Measurements from ENCODE around the gene AGAP1.

Gene AGAP1

DNA sequence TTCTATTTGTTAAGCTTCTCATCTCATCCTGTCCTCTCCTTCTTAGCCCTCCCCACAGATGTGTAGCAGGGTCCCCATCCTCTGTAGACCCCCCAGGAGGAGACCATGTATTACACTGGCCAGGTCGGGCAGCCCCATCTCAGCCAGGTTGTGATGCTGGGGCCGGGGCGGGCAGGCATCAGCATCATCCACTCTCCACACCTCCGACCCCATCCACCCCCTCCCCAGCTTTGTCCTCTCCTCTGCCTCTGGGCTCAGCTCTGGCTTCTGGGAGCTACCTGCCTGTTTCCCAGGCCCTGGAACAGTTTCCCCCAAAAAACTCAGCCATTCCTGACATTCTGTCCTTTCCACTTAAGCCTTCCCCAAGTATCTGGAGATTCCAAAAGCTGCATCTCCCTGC is 625.2 kb downstream of the AGAP1 start:
- H3K4me3 ChIP-seq (ENCODE audit: low read length in 2 of 2): no peak overlapping the region
- H3K36me3 ChIP-seq (ENCODE audit: control insufficient read depth in 2 of 2, insufficient read depth in 2 of 2, low read length in 2 of 2): peaks cover 6 to 13% of the 10 kb centered on the region in 2 donors
- H3K27ac ChIP-seq (ENCODE audit: low read depth in 2 of 2, low read length in 2 of 2): no peak overlapping the region
- no peaks in the 10 kb centered on the region for H3K9me3 ChIP-seq (ENCODE audit: control insufficient read depth in 2 of 2, low read length in 2 of 2)
- H3K9ac ChIP-seq (ENCODE audit: low read depth in 1 of 2, low read length in 2 of 2): no peak overlapping the region
- H3K4me1 ChIP-seq (ENCODE audit: control insufficient read depth in 2 of 2, insufficient read depth in 2 of 2, low read length in 2 of 2): peaks cover 0 to 2% of the 10 kb centered on the region in 2 donors
- H3K27me3 ChIP-seq (ENCODE audit: control insufficient read depth in 2 of 2, insufficient read depth in 2 of 2, low read length in 2 of 2): no peaks in the 10 kb centered on the region

DNA sequence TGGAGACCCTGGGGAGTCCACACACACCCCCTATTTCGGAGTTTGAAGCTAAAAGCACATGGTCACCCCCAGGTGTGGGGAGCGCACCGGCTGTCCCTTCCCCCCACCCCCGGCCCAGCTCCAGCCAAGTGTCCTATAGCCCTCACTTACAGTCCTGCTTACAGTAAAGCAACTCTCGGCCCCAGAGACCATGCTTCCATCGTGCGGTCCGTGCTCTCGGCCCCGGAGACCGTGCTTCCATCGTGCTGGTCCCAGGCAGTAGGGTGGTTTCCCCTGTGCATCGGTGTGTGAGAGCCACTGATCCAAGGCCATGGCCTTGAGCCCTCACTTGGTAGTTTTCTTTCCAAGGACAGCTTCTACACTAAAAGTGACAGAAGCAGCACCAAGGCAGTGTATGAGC is 625.6 kb downstream of the AGAP1 start:
- no peak overlapping the region for H3K4me3 ChIP-seq (ENCODE audit: low read length in 2 of 2)
- H3K9ac ChIP-seq (ENCODE audit: low read depth in 1 of 2, low read length in 2 of 2): no peak overlapping the region
- H3K27ac ChIP-seq (ENCODE audit: low read depth in 2 of 2, low read length in 2 of 2): no peak overlapping the region
- no peaks in the 10 kb centered on the region for H3K9me3 ChIP-seq (ENCODE audit: control insufficient read depth in 2 of 2, low read length in 2 of 2)
- H3K36me3 ChIP-seq (ENCODE audit: control insufficient read depth in 2 of 2, insufficient read depth in 2 of 2, low read length in 2 of 2): peaks cover 9 to 16% of the 10 kb centered on the region in 2 donors
- peaks cover 0 to 2% of the 10 kb centered on the region in 2 donors for H3K4me1 ChIP-seq (ENCODE audit: control insufficient read depth in 2 of 2, insufficient read depth in 2 of 2, low read length in 2 of 2)
- no peaks in the 10 kb centered on the region for H3K27me3 ChIP-seq (ENCODE audit: control insufficient read depth in 2 of 2, insufficient read depth in 2 of 2, low read length in 2 of 2)

DNA sequence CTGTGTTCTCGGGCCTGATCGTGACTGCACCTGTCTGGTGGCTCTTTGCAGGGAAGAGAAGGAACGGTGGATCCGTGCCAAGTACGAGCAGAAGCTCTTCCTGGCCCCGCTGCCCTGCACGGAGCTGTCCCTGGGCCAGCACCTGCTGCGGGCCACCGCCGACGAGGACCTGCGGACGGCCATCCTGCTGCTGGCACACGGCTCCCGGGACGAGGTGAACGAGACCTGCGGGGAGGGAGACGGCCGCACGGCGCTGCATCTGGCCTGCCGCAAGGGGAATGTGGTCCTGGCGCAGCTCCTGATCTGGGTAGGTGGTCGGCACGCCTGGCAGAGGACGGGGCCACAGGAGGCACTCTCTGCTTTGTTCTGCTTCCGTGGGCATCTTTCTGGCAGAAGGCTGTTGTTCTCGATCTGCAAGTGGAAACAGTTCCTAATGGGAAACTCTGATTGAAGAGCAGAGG is 626.3 kb downstream of the AGAP1 start:
- no peaks in the 10 kb centered on the region for H3K9me3 ChIP-seq (ENCODE audit: control insufficient read depth in 2 of 2, low read length in 2 of 2)

DNA sequence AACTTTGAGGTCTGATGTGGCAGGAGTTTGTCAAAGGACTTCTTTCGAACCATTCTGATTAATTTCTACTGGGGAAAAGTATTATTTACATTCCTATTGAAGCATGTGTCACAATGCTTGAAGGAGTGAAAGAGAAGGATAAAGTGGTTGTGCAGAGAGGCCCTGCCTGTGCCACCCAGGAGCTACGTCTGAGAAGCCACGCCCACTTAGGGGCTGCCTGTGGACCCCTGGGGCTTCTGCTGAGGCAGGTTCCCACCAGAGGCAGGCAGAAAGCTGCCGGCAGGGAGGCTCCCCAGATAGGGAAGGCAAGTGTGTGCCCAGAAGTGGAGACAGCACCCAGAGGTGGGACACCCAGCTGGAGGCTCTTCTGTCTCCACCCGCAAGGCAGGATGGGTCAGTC is 627.0 kb downstream of the AGAP1 start:
- no peak overlapping the region for H3K27ac ChIP-seq (ENCODE audit: low read depth in 2 of 2, low read length in 2 of 2)
- H3K9ac ChIP-seq (ENCODE audit: low read depth in 1 of 2, low read length in 2 of 2): no peak overlapping the region
- H3K4me1 ChIP-seq (ENCODE audit: control insufficient read depth in 2 of 2, insufficient read depth in 2 of 2, low read length in 2 of 2): peaks cover 0 to 2% of the 10 kb centered on the region in 2 donors
- no peak overlapping the region for H3K4me3 ChIP-seq (ENCODE audit: low read length in 2 of 2)
- no peaks in the 10 kb centered on the region for H3K9me3 ChIP-seq (ENCODE audit: control insufficient read depth in 2 of 2, low read length in 2 of 2)
- H3K27me3 ChIP-seq (ENCODE audit: control insufficient read depth in 2 of 2, insufficient read depth in 2 of 2, low read length in 2 of 2): no peaks in the 10 kb centered on the region
- peaks cover 15 to 22% of the 10 kb centered on the region in 2 donors for H3K36me3 ChIP-seq (ENCODE audit: control insufficient read depth in 2 of 2, insufficient read depth in 2 of 2, low read length in 2 of 2)

More for the DNA sequence above, 626.3 kb downstream of the AGAP1 start:
- H3K9ac ChIP-seq (ENCODE audit: low read depth in 1 of 2, low read length in 2 of 2): no peak overlapping the region
- H3K36me3 ChIP-seq (ENCODE audit: control insufficient read depth in 2 of 2, insufficient read depth in 2 of 2, low read length in 2 of 2): peaks cover 12 to 18% of the 10 kb centered on the region in 2 donors
- H3K4me3 ChIP-seq (ENCODE audit: low read length in 2 of 2): no peak overlapping the region
- no peak overlapping the region for H3K27ac ChIP-seq (ENCODE audit: low read depth in 2 of 2, low read length in 2 of 2)
- H3K27me3 ChIP-seq (ENCODE audit: control insufficient read depth in 2 of 2, insufficient read depth in 2 of 2, low read length in 2 of 2): no peaks in the 10 kb centered on the region
- H3K4me1 ChIP-seq (ENCODE audit: control insufficient read depth in 2 of 2, insufficient read depth in 2 of 2, low read length in 2 of 2): peaks cover 0 to 2% of the 10 kb centered on the region in 2 donors

DNA sequence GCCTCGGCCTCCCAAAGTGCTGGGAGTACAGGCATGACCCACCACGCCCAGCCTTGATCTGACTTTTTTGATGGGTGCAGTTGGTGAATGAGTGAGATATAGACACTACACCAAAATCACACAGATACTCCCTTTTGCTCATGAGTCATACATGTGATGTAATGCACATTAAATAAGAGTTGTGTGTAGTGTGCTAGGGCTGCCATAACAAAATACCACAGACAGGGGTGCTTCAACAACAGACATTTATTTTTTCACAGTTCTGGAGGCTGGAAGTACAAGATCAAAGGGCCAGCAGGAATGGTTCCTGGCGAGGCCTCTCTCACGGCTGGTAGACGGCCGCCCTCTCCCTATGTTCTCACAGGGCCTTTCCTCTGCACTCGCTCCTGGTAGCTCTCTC is 627.7 kb downstream of the AGAP1 start:
- no peaks in the 10 kb centered on the region for H3K27me3 ChIP-seq (ENCODE audit: control insufficient read depth in 2 of 2, insufficient read depth in 2 of 2, low read length in 2 of 2)
- H3K4me3 ChIP-seq (ENCODE audit: low read length in 2 of 2): no peak overlapping the region
- H3K9me3 ChIP-seq (ENCODE audit: control insufficient read depth in 2 of 2, low read length in 2 of 2): no peaks in the 10 kb centered on the region
- peaks cover 0 to 2% of the 10 kb centered on the region in 2 donors for H3K4me1 ChIP-seq (ENCODE audit: control insufficient read depth in 2 of 2, insufficient read depth in 2 of 2, low read length in 2 of 2)
- no peak overlapping the region for H3K9ac ChIP-seq (ENCODE audit: low read depth in 1 of 2, low read length in 2 of 2)
- H3K36me3 ChIP-seq (ENCODE audit: control insufficient read depth in 2 of 2, insufficient read depth in 2 of 2, low read length in 2 of 2): peaks cover 15 to 22% of the 10 kb centered on the region in 2 donors
- no peak overlapping the region for H3K27ac ChIP-seq (ENCODE audit: low read depth in 2 of 2, low read length in 2 of 2)

DNA sequence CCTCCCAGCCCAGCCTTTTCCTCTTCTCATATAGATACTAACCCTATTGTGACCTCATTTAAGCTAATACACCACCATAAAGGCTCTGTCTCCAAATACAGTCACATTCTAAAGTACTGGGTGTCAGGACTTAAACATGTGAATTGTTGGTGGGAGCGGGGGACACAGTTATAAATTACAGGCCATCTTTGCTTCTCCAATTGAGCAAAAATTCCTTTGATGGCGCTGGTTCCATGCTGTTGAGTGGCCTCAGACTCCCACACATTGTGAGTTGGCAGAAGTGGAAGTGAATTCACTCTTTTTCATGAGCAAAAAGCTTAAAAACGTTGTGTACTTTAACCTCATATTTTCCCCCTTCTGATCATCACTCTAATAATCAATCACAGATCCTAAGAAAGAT is 628.4 kb downstream of the AGAP1 start:
- H3K27me3 ChIP-seq (ENCODE audit: control insufficient read depth in 2 of 2, insufficient read depth in 2 of 2, low read length in 2 of 2): no peaks in the 10 kb centered on the region
- H3K9me3 ChIP-seq (ENCODE audit: control insufficient read depth in 2 of 2, low read length in 2 of 2): no peaks in the 10 kb centered on the region
- no peak overlapping the region for H3K27ac ChIP-seq (ENCODE audit: low read depth in 2 of 2, low read length in 2 of 2)
- H3K4me3 ChIP-seq (ENCODE audit: low read length in 2 of 2): no peak overlapping the region
- H3K4me1 ChIP-seq (ENCODE audit: control insufficient read depth in 2 of 2, insufficient read depth in 2 of 2, low read length in 2 of 2): peaks cover 0 to 2% of the 10 kb centered on the region in 2 donors
- no peak overlapping the region for H3K9ac ChIP-seq (ENCODE audit: low read depth in 1 of 2, low read length in 2 of 2)
- peaks cover 15 to 27% of the 10 kb centered on the region in 2 donors for H3K36me3 ChIP-seq (ENCODE audit: control insufficient read depth in 2 of 2, insufficient read depth in 2 of 2, low read length in 2 of 2)

DNA sequence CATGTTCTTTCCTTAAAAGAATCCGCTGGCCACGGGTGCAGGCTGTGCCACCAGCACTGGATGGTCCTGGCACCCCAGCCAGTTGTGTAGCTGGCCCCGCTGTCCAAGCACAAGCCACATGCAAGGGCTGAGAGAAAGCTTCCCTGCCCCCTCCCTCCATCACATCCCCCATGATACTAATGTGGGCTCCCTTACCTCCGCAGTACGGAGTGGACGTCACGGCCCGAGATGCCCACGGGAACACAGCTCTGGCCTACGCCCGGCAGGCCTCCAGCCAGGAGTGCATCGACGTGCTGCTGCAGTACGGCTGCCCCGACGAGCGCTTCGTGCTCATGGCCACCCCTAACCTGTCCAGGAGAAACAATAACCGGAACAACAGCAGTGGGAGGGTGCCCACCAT is 629.9 kb downstream of the AGAP1 start:
- Histone ChIP-seq H3K4me3 (ENCODE audit: low read length in 2 of 2) (no peak overlapping the region), H3K9me3 (ENCODE audit: control insufficient read depth in 2 of 2, low read length in 2 of 2) (no peaks in the 10 kb centered on the region), H3K27me3 (ENCODE audit: control insufficient read depth in 2 of 2, insufficient read depth in 2 of 2, low read length in 2 of 2) (no peaks in the 10 kb centered on the region), H3K36me3 (ENCODE audit: control insufficient read depth in 2 of 2, insufficient read depth in 2 of 2, low read length in 2 of 2) (peaks cover 15 to 29% of the 10 kb centered on the region in 2 donors), H3K9ac (ENCODE audit: low read depth in 1 of 2, low read length in 2 of 2) (no peak overlapping the region), H3K27ac (ENCODE audit: low read depth in 2 of 2, low read length in 2 of 2) (no peak overlapping the region), H3K4me1 (ENCODE audit: control insufficient read depth in 2 of 2, insufficient read depth in 2 of 2, low read length in 2 of 2) (no peaks in the 10 kb centered on the region)

DNA sequence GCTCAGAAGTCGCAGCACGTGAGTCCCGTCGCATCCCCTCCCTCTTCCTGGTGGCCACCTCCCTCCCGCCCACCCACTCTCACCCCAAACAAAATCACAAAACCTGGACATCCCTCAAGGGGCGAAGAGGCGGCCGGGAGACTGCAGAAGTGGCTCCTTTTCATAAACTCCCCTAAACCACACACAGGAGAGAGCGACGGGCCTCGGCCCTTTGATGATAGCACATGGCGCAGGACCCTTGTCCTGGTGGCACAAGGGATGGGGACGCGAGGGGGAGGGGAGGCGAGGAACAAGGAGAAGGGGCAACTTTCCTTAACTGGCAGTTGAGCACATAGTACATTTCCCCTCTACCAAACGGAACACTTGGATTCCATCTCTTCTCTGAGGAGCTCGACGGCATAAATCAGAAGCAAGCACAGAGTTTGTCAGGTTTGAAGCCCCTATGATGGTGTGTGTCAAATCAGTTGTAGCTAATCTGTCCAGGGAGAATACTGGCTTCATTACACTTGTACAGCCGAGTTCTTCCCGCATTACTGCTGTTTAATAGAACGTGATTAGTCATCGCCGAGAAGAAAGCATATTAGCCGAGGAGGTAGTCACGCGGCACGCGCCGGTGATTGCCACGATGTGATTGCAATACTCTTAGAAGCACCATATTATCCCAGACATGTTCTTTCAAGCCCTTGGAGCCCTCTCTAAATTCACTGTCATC is 630.5 kb downstream of the AGAP1 start:
- Histone ChIP-seq H3K27ac (ENCODE audit: low read depth in 2 of 2, low read length in 2 of 2) (no peak overlapping the region), H3K4me1 (ENCODE audit: control insufficient read depth in 2 of 2, insufficient read depth in 2 of 2, low read length in 2 of 2) (no peaks in the 10 kb centered on the region), H3K4me3 (ENCODE audit: low read length in 2 of 2) (no peak overlapping the region), H3K27me3 (ENCODE audit: control insufficient read depth in 2 of 2, insufficient read depth in 2 of 2, low read length in 2 of 2) (no peaks in the 10 kb centered on the region), H3K9ac (ENCODE audit: low read depth in 1 of 2, low read length in 2 of 2) (no peak overlapping the region), H3K36me3 (ENCODE audit: control insufficient read depth in 2 of 2, insufficient read depth in 2 of 2, low read length in 2 of 2) (peaks cover 15 to 29% of the 10 kb centered on the region in 2 donors), H3K9me3 (ENCODE audit: control insufficient read depth in 2 of 2, low read length in 2 of 2) (no peaks in the 10 kb centered on the region)

DNA sequence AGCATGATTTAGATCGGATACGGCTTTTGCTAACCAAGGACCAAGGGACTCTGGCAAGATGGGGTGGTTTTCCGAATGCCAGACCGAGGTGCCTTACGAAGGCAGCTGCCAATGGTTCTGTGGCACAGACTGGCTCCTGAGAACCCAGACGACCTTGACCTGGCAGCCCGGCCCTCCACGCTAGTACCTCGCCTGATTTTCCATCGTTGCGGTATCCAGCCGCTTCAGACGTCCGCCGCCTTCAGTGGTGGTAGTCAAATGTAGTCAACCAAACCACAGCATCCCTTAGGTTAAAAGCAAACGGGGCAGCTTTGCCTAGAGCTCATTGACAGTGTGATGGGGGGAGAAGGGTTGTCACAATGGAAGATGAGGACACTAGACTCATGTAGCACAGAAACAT is 631.7 kb downstream of the AGAP1 start:
- no peaks in the 10 kb centered on the region for H3K9me3 ChIP-seq (ENCODE audit: control insufficient read depth in 2 of 2, low read length in 2 of 2)
- no peak overlapping the region for H3K9ac ChIP-seq (ENCODE audit: low read depth in 1 of 2, low read length in 2 of 2)
- no peaks in the 10 kb centered on the region for H3K4me1 ChIP-seq (ENCODE audit: control insufficient read depth in 2 of 2, insufficient read depth in 2 of 2, low read length in 2 of 2)
- no peak overlapping the region for H3K4me3 ChIP-seq (ENCODE audit: low read length in 2 of 2)
- H3K36me3 ChIP-seq (ENCODE audit: control insufficient read depth in 2 of 2, insufficient read depth in 2 of 2, low read length in 2 of 2): peaks cover 15 to 24% of the 10 kb centered on the region in 2 donors
- no peaks in the 10 kb centered on the region for H3K27me3 ChIP-seq (ENCODE audit: control insufficient read depth in 2 of 2, insufficient read depth in 2 of 2, low read length in 2 of 2)
- H3K27ac ChIP-seq (ENCODE audit: low read depth in 2 of 2, low read length in 2 of 2): no peak overlapping the region

DNA sequence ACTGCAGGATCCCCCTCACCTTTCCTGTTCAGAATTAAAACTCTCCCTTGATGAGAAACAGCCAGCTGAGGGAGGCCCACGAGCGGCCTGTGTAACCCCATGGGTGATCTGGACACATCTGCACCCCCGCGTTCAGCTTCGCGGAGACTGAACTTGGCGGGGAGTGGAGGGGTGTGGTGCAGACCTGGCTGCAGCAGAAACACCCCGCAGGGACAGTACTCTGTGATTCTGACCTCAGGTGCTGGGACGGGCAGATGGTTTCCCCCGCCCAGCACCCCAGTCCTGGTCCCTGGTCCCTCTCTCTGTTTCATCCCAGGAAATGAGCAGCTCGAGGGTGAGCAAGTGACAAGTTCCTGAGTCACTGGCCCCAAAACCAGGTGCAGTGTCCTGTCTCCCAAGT is 633.2 kb downstream of the AGAP1 start:
- no peaks in the 10 kb centered on the region for H3K9me3 ChIP-seq (ENCODE audit: control insufficient read depth in 2 of 2, low read length in 2 of 2)
- H3K36me3 ChIP-seq (ENCODE audit: control insufficient read depth in 2 of 2, insufficient read depth in 2 of 2, low read length in 2 of 2): peaks cover 14 to 21% of the 10 kb centered on the region in 2 donors
- H3K9ac ChIP-seq (ENCODE audit: low read depth in 1 of 2, low read length in 2 of 2): no peak overlapping the region
- no peak overlapping the region for H3K4me3 ChIP-seq (ENCODE audit: low read length in 2 of 2)
- no peaks in the 10 kb centered on the region for H3K4me1 ChIP-seq (ENCODE audit: control insufficient read depth in 2 of 2, insufficient read depth in 2 of 2, low read length in 2 of 2)
- no peaks in the 10 kb centered on the region for H3K27me3 ChIP-seq (ENCODE audit: control insufficient read depth in 2 of 2, insufficient read depth in 2 of 2, low read length in 2 of 2)
- no peak overlapping the region for H3K27ac ChIP-seq (ENCODE audit: low read depth in 2 of 2, low read length in 2 of 2)

Measured in mucosa of rectum (tissue), 2 donors.